ENCODE data around the gene ARFGAP3.

Gene ARFGAP3

GRCh38 chr22:42819412-42820044, 37.5 kb downstream of the ARFGAP3 start:
- DNase-seq = no peak

DNA sequence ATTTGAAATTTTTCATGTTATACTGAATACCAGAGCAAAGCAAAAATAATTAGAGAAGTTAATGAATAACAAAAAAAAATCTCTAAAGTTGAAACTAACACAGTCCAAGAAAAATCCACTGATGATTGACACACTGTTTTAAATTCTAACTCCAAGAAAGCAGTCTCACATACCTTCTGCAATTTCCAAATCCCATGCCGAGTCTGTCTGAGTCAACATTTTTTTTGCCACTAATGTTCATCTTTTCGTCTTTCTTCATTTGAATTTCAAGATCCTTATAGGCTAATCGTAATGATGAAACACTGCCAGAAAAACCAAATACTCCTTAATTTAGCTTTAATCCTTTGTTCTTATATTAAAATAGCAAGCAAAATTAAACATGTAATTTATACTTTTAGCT, 39.5 kb downstream of the ARFGAP3 start:
- DNase-seq = no peak

DNA sequence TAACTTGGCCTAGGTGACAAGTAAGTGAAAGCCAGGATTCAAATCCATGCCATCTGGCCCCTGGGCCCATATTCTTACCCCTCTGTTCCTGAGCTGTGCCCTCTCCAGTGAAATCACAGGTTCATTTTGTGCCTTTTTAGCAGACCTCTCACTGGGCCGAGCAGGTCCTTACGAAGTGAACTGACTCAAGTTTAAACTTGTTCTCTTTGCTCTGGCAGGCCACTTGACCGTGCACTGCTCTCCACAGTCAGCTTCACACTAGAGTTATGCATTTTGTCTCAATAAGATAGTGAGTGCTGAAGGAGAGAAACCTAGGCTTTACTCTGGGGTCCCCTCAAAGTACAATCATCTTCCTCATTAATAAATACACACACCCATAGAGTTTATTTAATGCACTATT, 40.7 kb downstream of the ARFGAP3 start:
- DNase-seq = no peak

DNA sequence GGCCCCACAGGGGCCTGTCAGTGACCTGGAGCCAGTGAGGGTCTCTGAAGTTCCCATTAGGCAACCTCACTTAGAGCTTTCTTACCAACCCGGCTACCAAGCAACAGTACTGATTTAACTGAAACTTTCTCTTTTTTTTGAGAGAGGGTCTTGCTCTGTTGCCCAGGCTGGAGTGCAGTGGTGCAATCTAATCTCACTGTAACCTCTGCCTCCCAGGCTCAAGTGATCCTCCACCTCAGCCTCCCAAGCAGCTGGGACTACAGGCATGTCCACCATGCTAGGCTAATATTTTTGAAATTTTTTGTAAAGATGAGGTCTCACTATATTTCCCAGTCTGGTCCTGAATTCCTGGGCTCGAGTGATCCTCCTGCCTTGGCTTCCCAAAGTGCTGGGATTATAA, 42.5 kb downstream of the ARFGAP3 start:
- no peak for DNase-seq

- peak; percentile 32 for DNase-seq
Observed at GRCh38 chr22:42814215-42814614, 42.9 kb downstream of the ARFGAP3 start.

GRCh38 chr22:42813501-42813900, 43.6 kb downstream of the ARFGAP3 start:
- no peak for DNase-seq

GRCh38 chr22:42811459-42811858, 45.6 kb downstream of the ARFGAP3 start:
- DNase-seq = peak; percentile 68

DNA sequence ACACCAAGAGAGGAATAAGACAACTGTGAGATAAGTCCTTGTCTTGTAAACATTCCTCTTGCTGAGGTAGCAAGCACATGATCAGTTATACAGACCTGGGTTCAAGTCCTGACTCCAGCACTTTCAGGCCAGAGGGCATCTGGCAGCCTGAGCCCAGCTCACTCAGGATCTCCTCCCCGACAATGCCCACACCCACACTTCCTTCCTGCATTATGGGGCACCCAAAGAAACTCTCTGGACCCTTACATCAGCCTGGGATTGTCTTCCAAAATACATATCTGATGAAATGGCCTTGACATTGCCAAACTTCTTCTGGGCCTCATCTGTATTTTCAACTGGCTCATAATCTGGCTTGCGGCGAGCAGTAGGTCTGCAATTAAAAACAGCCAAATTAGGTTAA, 48.6 kb downstream of the ARFGAP3 start:
- no peak for DNase-seq

DNA sequence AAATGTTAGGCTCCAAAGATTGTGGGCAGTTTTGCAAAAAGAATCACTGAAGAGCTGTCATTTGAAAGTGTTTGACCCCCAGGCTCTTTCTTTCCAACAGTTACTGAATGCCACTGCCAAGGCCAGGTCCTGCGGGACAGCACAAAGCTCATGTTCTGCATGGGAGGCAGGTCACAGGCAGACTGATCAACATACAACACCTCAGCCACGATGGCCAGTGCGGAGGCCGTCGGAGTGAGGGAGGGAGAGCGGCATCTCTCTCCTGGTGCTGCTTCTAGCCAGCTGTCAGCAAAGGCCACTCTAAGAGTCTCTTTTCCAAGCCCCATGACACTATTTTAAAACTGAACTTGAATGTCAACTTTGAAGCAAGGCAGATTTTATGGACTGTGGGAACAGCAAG, 49.9 kb downstream of the ARFGAP3 start:
- DNase-seq = no peak

DNA sequence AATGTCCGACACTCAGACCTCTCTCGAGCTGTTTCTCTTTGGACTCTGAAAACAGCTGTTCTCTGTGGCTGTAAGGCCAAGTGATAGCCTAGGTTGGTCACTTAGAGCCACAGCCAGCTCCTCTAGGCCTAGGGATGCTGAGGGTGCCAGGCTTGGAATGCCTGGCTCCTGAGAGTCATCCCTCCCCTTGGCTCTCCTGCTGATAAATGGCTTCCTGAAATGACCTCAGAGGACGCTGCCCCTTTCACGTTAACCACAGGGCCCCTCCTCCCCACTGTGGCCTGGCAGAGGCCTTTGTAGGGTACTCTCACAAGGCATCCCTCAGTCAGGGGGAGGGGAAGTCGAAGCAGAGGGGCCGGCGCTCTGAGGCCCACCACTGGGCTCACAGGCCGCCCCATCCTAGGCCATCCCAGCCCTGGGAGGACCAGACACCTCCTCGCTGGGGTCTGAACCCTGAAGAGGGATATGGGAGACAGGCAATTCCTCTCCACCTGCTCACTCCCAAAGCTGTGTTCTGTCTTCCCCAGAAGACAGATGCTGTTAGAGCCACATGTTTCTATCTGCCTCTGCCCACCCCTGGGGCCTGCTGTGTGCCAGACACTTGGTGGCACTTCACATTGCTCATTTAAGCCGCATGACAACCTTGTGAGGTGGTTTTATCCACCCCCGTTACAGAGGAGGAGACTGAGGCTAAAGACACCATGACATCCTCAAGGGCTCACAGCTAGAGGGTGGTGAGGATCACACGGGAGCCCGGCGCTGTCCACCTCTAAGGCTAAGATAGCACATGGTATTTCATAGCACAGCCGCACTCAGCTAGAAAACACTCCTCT, 50.9 kb downstream of the ARFGAP3 start:
- no peak for DNase-seq

- peak; percentile 50 for DNase-seq
Observed at GRCh38 chr22:42805016-42805997, 51.8 kb downstream of the ARFGAP3 start.

DNA sequence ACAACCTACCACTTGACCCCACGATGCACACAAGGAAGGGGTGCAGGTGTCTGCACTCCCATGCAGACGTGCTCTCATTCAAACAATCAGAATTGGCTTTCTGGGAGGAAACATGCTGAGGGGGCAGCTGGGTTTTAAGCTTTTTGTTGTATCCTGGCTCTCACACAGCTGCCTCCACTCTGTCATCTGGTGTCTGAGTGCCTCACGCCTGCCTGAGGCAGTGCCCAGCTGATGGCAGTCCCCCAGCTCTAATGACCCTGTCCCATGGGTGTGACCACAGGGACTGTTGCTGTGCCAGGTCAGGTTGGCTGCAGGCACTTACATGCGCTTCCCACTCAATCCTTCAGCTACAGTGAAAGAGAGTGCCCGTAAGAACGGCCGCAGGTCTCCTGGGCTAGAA, 53.7 kb downstream of the ARFGAP3 start:
- DNase-seq = peak; percentile 51

- DNase-seq = no peak
Observed at GRCh38 chr22:42801252-42802080, 55.6 kb downstream of the ARFGAP3 start.

GRCh38 chr22:42800451-42801251, 56.4 kb downstream of the ARFGAP3 start:
- DNase-seq = peak; percentile 97

GRCh38 chr22:42799461-42800405, 57.3 kb downstream of the ARFGAP3 start:
- no peak for DNase-seq

- DNase-seq = no peak
Observed at GRCh38 chr22:42799061-42799460, 58.0 kb downstream of the ARFGAP3 start.

- no peak for DNase-seq
Observed at GRCh38 chr22:42797011-42797410, 60.1 kb downstream of the ARFGAP3 start.

DNA sequence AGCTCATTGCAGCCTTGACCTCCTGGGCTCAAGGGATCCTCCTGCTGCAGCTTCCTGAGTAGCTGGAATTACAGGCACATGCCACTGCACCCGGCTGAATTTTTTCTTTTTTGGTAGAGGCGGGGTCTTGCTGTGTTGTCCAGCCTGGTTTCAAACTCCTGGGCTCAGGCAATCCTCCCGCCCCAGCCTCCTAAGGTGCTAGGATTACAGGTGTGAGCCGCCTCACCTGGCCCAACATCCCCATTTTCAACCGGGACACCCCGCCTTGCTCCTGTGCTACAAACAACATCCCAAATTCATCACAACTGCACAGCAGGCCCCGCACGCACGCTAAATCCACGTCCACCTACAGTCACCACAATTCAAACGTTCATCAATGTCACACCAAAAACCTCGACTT, 61.0 kb downstream of the ARFGAP3 start:
- no peak for DNase-seq

DNA sequence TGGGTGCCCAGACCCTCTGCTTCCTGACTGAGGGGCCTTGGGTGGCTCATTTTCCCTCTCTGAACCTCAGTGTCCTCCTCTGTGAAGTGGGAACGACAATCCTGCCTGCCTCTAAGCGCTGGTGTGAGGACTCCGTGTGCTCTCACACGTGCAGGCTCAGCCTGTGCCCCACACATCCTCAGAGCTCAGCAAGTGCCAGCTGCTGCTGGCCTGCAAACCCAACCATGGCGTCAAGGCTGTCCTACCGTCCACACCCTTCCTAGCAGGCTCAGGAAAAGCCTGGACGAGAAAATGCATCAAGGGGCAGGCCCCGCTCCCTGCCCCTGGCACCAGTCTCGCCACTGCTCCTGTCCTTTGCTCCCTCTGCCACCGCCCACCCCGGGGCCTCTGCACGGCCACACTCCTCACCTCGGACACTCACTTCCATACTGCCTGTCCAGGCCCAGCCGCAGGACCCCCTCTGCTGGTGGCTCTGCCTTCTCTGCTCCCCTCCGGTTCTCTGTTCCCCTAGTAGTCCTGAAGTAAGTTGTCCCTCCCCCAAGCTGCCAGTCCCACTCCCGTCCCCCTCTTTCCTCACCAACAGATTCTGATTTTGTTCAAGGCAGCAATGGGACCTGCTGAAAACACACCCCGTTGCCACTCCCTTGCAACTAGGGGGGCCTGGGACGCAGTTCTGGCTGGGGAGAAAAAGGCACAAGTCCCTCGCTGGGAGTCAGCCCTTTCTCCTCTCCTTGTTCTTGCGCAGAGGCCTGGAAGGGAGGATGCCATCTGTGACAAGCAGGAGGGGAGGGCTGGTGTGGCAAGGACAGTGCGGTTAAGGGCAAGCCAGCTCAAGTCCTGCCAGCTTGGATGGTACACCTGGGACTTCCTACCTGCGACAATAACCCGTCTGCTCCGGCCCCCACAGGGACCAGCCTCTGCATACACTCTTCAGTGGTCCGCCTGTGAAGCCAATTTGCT, 62.2 kb downstream of the ARFGAP3 start:
- no peak for DNase-seq

Data from NCI-H146 (cell line).